Endothelial cell of umbilical vein (primary cell): Measurements from ENCODE around the gene PTPRCAP.

Source experiments
- EZH2 ChIP-seq: IDR thresholded peaks from 2 replicates; pipeline ENCODE4 v1.6.1; 2012; ENCODE audit warnings: borderline replicate concordance, low read depth, mild to moderate bottlenecking, moderate library complexity, low read length, inconsistent platforms; ENCODE audit not compliant: severe bottlenecking
- JUN ChIP-seq: IDR thresholded peaks from 2 replicates; pipeline ENCODE4 v1.6.1; 2011; ENCODE audit warnings: borderline replicate concordance, low read depth; ENCODE audit not compliant: insufficient read length, insufficient read depth
- POLR2A ChIP-seq: IDR thresholded peaks from 2 replicates; pipeline ENCODE4 v1.6.1; 2012; ENCODE audit warnings: low read depth, mild to moderate bottlenecking, control low read depth, low read length
- POLR2AphosphoS5 ChIP-seq: IDR thresholded peaks from 2 replicates; pipeline ENCODE4 v1.6.1; 2012; ENCODE audit warnings: low read depth, mild to moderate bottlenecking, control low read depth, low read length, moderate library complexity; ENCODE audit not compliant: insufficient read depth
- TF ChIP-seq, protein P1 (sequence below), 2 donors: IDR thresholded peaks; 1 replicate in 1 of 2; 2 replicates in 1 of 2; pipeline ENCODE4 v1.5.1; 2011; ENCODE audit warnings: low read length in 2 of 2, mild to moderate bottlenecking in 2 of 2, moderate library complexity in 2 of 2, control low read depth in 1 of 2, inconsistent platforms in 1 of 2, low read depth in 1 of 2; ENCODE audit not compliant: insufficient read depth in 1 of 2; ENCODE audit errors: extremely low read depth in 1 of 2
- TF ChIP-seq, protein P2 (sequence below): IDR thresholded peaks from 2 replicates; pipeline ENCODE4 v1.6.1; 2011; ENCODE audit not compliant: insufficient read depth, insufficient read length

DNA sequence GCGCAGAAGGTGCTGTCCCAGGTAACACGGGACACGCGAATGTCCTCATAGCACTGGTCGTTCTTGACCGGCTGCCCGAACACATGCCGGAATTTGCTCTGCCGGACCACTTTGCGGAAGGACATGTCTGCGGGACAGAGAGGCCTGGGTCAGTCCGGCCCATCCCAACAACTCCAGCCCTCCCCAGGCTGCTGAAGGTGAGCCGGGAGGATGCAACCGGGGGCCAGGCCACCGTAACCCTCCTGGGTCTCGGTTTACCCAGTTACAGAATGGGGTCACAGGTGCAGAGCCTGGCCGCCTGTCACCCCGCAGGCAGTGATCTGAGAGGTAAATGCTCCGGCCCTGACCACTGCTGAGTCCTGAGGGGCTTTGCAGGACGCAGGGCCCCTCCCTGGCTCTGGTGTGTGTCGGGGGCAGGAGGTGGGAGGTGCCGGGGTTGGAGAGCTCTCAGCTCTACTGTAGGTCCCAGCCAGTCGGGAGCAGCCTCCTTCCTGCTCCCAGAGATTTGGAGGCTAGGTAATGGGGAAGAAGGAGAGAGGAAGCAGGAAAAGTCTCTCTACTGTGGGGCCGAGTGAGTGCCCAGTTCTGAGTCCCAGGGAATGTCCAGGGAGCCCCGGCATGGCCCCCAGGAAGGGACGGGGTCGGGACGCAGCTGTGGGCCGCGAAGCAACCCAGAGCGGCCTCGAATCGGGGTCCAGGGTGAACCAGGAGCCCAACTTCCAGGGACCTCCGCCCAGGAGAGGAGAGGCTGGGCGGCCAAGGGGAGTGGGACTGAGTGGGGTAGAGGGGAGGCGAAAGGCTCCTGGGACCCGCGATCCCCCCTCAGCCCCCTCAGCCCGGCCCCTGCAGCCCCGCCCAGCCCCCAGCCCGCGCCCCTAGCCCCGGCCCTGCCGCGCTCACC is 5.3 kb upstream of the PTPRCAP start:
- TF ChIP-seq POLR2A (no peak), POLR2AphosphoS5 (no peak), EZH2 (no peak), JUN (no peak)
- TF ChIP-seq, protein P1, sequence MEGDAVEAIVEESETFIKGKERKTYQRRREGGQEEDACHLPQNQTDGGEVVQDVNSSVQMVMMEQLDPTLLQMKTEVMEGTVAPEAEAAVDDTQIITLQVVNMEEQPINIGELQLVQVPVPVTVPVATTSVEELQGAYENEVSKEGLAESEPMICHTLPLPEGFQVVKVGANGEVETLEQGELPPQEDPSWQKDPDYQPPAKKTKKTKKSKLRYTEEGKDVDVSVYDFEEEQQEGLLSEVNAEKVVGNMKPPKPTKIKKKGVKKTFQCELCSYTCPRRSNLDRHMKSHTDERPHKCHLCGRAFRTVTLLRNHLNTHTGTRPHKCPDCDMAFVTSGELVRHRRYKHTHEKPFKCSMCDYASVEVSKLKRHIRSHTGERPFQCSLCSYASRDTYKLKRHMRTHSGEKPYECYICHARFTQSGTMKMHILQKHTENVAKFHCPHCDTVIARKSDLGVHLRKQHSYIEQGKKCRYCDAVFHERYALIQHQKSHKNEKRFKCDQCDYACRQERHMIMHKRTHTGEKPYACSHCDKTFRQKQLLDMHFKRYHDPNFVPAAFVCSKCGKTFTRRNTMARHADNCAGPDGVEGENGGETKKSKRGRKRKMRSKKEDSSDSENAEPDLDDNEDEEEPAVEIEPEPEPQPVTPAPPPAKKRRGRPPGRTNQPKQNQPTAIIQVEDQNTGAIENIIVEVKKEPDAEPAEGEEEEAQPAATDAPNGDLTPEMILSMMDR (IDR thresholded peaks at IDR 0.05; ENCODE audit: extremely low read depth in 1 of 2, insufficient read depth in 1 of 2, low read depth in 1 of 2, low read length in 2 of 2), result no peak
- TF ChIP-seq, protein P2, sequence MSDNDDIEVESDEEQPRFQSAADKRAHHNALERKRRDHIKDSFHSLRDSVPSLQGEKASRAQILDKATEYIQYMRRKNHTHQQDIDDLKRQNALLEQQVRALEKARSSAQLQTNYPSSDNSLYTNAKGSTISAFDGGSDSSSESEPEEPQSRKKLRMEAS, result no peak
